Heart left ventricle (tissue), 16 donors: ENCODE data around the gene FOS. TPM values are rescaled to one million over a fixed set of nuclear protein-coding genes. Genes with fewer than 3 reads are reported as not detected.
A peak's percentile ranks its signal among the peaks of the same experiment; 100 is the strongest.

Experiments used
- ATAC-seq, 4 donors: fragments of 200-7000 bp; cut with Tn5 transposase; one replicate each; pipeline ENCODE4 v1.9.1; 2020 to 2022; ENCODE audit warnings: moderate library complexity in 4 of 4, mild to moderate bottlenecking in 3 of 4, moderate number of reproducible peaks in 1 of 4
- DNase-seq, 5 donors: peaks; one replicate each; pipeline ENCODE4 v3.0.0-alpha.2; 2020
- H3K27ac ChIP-seq, 12 donors: fragments of 200-600 bp; sonication (generic) in 4 of 12; one replicate each; pipeline versions ENCODE4 v1.5.0 to v1.8.0; 2016 to 2022; ENCODE audit warnings: mild to moderate bottlenecking in 2 of 12
- H3K27me3 ChIP-seq, 9 donors: fragments of 200-600 bp; sonication (generic) in 2 of 9; one replicate each; pipeline versions ENCODE4 v1.5.1 to v1.8.0; 2016 to 2022; ENCODE audit warnings: mild to moderate bottlenecking in 3 of 9
- H3K36me3 ChIP-seq, 9 donors: fragments of 200-600 bp; sonication (generic) in 2 of 9; one replicate each; pipeline versions ENCODE4 v1.5.0 to v1.8.0; 2018 to 2022; ENCODE audit warnings: mild to moderate bottlenecking in 2 of 9
- H3K4me1 ChIP-seq, 12 donors: fragments of 200-600 bp; sonication (generic) in 4 of 12; one replicate each; pipeline versions ENCODE4 v1.5.0 to v1.8.0; 2016 to 2022; ENCODE audit warnings: mild to moderate bottlenecking in 3 of 12
- H3K4me3 ChIP-seq, 12 donors: fragments of 200-600 bp; sonication (generic) in 4 of 12; one replicate each; pipeline versions ENCODE4 v1.5.0 to v1.8.0; 2017 to 2022; ENCODE audit warnings: mild to moderate bottlenecking in 9 of 12, moderate library complexity in 4 of 12
- H3K9me3 ChIP-seq, 12 donors: fragments of 200-600 bp; sonication (generic) in 4 of 12; one replicate each; pipeline versions ENCODE4 v1.5.0 to v1.8.0; 2016 to 2022; ENCODE audit warnings: mild to moderate bottlenecking in 1 of 12
- POLR2A ChIP-seq, 2 donors: fragments of 450-650 bp; IDR thresholded peaks; one replicate each; pipeline ENCODE4 v1.6.1; 2017; ENCODE audit warnings: antibody characterized with exemption in 2 of 2, mild to moderate bottlenecking in 2 of 2, moderate library complexity in 2 of 2
- WGBS, 4 donors: extraction: QIAGEN DNeasy Blood & Tissue Kit in 2 of 4; methylation state at CpG; one replicate each; pipeline versions ENCODE4 v1.1.5 to v1.1.7; 2013 to 2018; 5-methylcytosine and 5-hydroxymethylcytosine counted together
- intact Hi-C, 10 donors: fragments of 100-400 bp; cut with DNase I; formaldehyde crosslinking; loops; one replicate each; pipeline versions ENCODE4 v1.11.1 to v1.14.2; 2022
- long read RNA-seq, 3 donors: library from polyadenylated mRNA; unstranded; transcript quantifications; one replicate each; pipeline ENCODE4 v2.0.0, GENCODE V29; 2020 to 2021
- polyA plus RNA-seq, 2 donors: library from polyadenylated mRNA; stranded (reverse); fragments of 200-250 nt; gene quantifications; one replicate each; pipeline ENCODE4 v1.2.3, GENCODE V29; 2013
- total RNA-seq, 9 donors: library from RNA; depleted of rRNA in 2 of 9; stranded (reverse); fragments of >200 nt in 2 of 9; fragmentation: NEBNext Ultra II Directional in 3 of 9; extraction: Animal tissue kit (Norgen Biotek cat#: 25700) in 3 of 9; gene quantifications; one replicate each; pipeline versions ENCODE4 v1.1.0 to v1.2.4, GENCODE V29; 2016 to 2023
- TF ChIP-seq, protein P1 (sequence below), 12 donors: fragments of 200-600 bp; sonication (generic) in 4 of 12; IDR thresholded peaks; one replicate each; pipeline versions ENCODE4 v1.5.0 to v1.8.0; 2018 to 2022; ENCODE audit warnings: antibody characterized with exemption in 12 of 12, mild to moderate bottlenecking in 5 of 12
- donor health status: ischemic (EF 13 %, LVEDD 7.1; RV severe dilation, severe dysfunction).
- donor health status: healthy with polysubstance abuse.
- donor health status: DM: no; HTN: yes; CAD: no.
- donor health status: DM: no; HTN: no; CAD: no.
- donor health status: ischemic (EF 25% LVEDD 6.9; RV normal size, moderate dysfunction).
- donor health status: ischemic (EF 25% LVEDD 5.7; RV mildly dilated, moderate dysfunction).
- donor health status: healthy.
- donor health status: DM: yes; HTN: yes; CAD: no.
- donor health status: ischemic (EF 35%, LVEDD 5.7; RV mildly dilated, moderate dysfunction).
- donor health status: nonischemic (EF 11% LVEDD 7.7; RV severe dilation, severe dysfunction).
- donor health status: DM: yes; HTN: yes; CAD: no.
- donor health status: PGD.
- donor health status: ischemic (EF 29% LVEDD 5.4; RV normal size, mild dysfunction).
- donor health status: nonischemic (EF 23%, LVEDD 6.1; RV moderate dilation, normal function).

The FOS gene
- 100 to 1,000 TPM in 1 of 9 donors, 10 to 100 TPM in 6, 1 to 10 TPM in 2; 6.5 to 549 (median 28.6) TPM for total RNA-seq
- 10 to 100 TPM; 24.1 to 49.4 TPM for polyA plus RNA-seq
- long read RNA-seq, donor 1, partial matches to known transcripts, result 0 of 3 reads
- long read RNA-seq, donor 1, other reads (novel, unspliced or antisense), result 1 of 3 reads
- long read RNA-seq, donor 2, transcript FOS-208 (3 exons, 1,496 nt), result minor isoform, 19 of 86 reads
- long read RNA-seq, donor 2, transcript FOS-206 (2 exons, 1,280 nt), result minor isoform, 15 of 86 reads
- long read RNA-seq, donor 2, transcript FOS-201 (4 exons, 2,158 nt), result major isoform, 43 of 86 reads
- long read RNA-seq, donor 2, partial matches to known transcripts, result 0 of 86 reads
- long read RNA-seq, donor 2, other reads (novel, unspliced or antisense), result 9 of 86 reads
- long read RNA-seq, donor 3, partial matches to known transcripts, result 0 of 3 reads
- long read RNA-seq, donor 3, other reads (novel, unspliced or antisense), result 0 of 3 reads

DNA sequence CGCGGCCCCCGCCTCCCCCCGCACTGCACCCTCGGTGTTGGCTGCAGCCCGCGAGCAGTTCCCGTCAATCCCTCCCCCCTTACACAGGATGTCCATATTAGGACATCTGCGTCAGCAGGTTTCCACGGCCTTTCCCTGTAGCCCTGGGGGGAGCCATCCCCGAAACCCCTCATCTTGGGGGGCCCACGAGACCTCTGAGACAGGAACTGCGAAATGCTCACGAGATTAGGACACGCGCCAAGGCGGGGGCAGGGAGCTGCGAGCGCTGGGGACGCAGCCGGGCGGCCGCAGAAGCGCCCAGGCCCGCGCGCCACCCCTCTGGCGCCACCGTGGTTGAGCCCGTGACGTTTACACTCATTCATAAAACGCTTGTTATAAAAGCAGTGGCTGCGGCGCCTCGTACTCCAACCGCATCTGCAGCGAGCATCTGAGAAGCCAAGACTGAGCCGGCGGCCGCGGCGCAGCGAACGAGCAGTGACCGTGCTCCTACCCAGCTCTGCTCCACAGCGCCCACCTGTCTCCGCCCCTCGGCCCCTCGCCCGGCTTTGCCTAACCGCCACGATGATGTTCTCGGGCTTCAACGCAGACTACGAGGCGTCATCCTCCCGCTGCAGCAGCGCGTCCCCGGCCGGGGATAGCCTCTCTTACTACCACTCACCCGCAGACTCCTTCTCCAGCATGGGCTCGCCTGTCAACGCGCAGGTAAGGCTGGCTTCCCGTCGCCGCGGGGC, at the start of gene FOS:
TSS of gene FOS (plus strand) at position 407 of the 731 bp plus-strand sequence. CDS start at position 562, 155 bp downstream.
- H3K9me3 ChIP-seq, result no peaks in the 10 kb centered on the region
- no peaks in the 10 kb centered on the region for H3K27me3 ChIP-seq
- TF ChIP-seq, protein P1, sequence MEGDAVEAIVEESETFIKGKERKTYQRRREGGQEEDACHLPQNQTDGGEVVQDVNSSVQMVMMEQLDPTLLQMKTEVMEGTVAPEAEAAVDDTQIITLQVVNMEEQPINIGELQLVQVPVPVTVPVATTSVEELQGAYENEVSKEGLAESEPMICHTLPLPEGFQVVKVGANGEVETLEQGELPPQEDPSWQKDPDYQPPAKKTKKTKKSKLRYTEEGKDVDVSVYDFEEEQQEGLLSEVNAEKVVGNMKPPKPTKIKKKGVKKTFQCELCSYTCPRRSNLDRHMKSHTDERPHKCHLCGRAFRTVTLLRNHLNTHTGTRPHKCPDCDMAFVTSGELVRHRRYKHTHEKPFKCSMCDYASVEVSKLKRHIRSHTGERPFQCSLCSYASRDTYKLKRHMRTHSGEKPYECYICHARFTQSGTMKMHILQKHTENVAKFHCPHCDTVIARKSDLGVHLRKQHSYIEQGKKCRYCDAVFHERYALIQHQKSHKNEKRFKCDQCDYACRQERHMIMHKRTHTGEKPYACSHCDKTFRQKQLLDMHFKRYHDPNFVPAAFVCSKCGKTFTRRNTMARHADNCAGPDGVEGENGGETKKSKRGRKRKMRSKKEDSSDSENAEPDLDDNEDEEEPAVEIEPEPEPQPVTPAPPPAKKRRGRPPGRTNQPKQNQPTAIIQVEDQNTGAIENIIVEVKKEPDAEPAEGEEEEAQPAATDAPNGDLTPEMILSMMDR (IDR thresholded peaks at IDR 0.05), result no peak
- peak; percentile 85 to 99 for TF ChIP-seq POLR2A (IDR thresholded peaks at IDR 0.05)
- peaks cover 6 to 71% (median 32%) of the 10 kb centered on the region in 12 donors for H3K4me1 ChIP-seq
- H3K36me3 ChIP-seq, result peaks cover 0 to 29% (median 18%) of the 10 kb centered on the region in 9 donors
- DNase-seq (peak; percentile 94 to 95 (median 94)), ATAC-seq (peak; percentile 73 to 82 (median 80))
- WGBS, 4 donors, result 0 to 1% (median 0%) methylated on average over 30 to 69 of the region's 69 CpGs
- intact Hi-C loops, result loop anchor here in 5 of 10 donors (1.0 to 5.0 kb wide), 4 partner anchors 16 to 131 kb away; partner anchors contain the start of gene TMED10 (in 3 of the 5)
- peak within 1 kb of the TSS; percentile 91 to 100 (median 99) for H3K27ac ChIP-seq
- peak within 1 kb of the TSS; percentile 56 to 98 (median 88) for H3K4me3 ChIP-seq

DNA sequence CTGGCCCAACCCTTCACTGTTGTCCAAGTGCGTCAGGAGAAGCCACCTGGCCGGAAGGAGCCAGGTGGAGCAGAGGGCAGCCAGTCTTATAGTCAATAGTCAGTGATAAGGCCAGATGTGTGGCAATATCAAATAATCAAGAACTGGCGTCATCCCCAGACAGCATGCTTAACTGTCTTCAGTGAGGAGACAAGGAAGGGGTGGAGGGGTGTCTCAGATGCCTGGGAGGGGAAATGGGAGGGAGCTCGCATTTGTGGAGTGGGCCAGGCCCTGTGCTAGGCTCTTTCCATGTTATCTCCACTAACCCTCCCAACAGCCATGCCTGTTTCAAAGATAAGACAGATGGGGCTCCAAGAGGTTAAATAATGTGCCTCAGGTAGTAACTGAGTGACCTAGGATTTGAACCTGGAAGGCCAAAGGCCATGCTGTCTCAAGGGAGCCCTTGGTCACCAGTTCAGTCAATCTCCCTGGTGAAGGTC, 48.9 kb upstream of the FOS start:
- no peak for ATAC-seq
- Histone ChIP-seq H3K36me3 (no peaks in the 10 kb centered on the region), H3K4me3 (no peak overlapping the region), H3K4me1 (peaks cover 0 to 54% (median 10%) of the 10 kb centered on the region in 12 donors), H3K27me3 (no peaks in the 10 kb centered on the region), H3K27ac (peak overlapping the region in 3 of 12 donors; percentile 40 to 62 (median 51)), H3K9me3 (no peaks in the 10 kb centered on the region)
- 78 to 93% (median 87%) methylated on average over 4 of the region's 4 CpGs for WGBS, 4 donors
- TF ChIP-seq, protein P1 (IDR thresholded peaks at IDR 0.05), result no peak
- TF ChIP-seq POLR2A (IDR thresholded peaks at IDR 0.05), result no peak
- intact Hi-C loops, result loop anchor here in 4 of 10 donors (5.0 to 10.0 kb wide), 4 partner anchors 32 to 65 kb away; partner anchors contain the start of gene TMED10 (in 1 of the 4)
- no peak for DNase-seq

DNA sequence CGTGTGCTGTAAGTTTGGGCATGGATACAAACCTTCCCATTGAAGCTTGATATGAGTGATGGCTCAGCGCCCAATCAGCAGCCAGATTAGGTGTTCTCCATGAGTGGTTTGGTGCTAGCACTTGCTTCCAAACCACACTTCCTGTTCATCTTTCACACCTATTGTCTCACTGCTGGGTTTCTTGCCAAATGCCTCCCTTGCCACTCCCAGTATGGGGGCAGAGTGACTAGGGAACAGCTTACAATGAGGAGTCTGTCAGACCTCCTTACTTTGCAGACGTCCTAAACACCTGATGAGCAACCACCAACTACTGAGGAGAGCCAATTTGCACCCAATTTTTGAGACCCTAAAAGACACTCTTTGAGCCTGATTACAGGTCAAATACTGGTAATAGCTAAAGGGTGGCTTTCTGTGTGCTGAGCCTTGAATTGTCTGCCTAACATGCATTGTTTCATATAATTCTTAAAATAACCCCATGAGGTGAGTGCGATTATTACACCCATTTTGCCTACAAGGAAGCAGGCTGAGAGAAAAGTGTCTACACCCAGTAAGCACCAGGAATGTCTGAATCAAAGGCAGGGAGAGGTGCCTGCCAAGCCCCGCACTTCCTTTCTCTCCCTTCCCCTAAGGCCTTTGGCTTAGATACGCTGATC, 48.4 kb upstream of the FOS start:
- H3K9me3 ChIP-seq, result no peaks in the 10 kb centered on the region
- no peak for TF ChIP-seq POLR2A (IDR thresholded peaks at IDR 0.05)
- TF ChIP-seq, protein P1 (IDR thresholded peaks at IDR 0.05), result peak in 6 of 12 donors; percentile 4 to 30 (median 18)
- 49 to 69% (median 65%) methylated on average over 6 of the region's 6 CpGs for WGBS, 4 donors
- DNase-seq, result peak in 2 of 5 donors; percentile 39 to 76
- no peak overlapping the region for H3K4me3 ChIP-seq
- peaks cover 0 to 60% (median 10%) of the 10 kb centered on the region in 12 donors for H3K4me1 ChIP-seq
- peak in 3 of 4 donors; percentile 25 to 34 (median 29) for ATAC-seq
- intact Hi-C loops, result loop anchor here in 4 of 10 donors (5.0 to 10.0 kb wide), 4 partner anchors 33 to 65 kb away; partner anchors contain the start of gene TMED10 (in 1 of the 4)
- H3K36me3 ChIP-seq, result no peaks in the 10 kb centered on the region
- no peaks in the 10 kb centered on the region for H3K27me3 ChIP-seq
- H3K27ac ChIP-seq, result peak overlapping the region in 6 of 12 donors; percentile 6 to 62 (median 44)
